ENCODE results near the gene GRB10.

GRB10 gene

DNA sequence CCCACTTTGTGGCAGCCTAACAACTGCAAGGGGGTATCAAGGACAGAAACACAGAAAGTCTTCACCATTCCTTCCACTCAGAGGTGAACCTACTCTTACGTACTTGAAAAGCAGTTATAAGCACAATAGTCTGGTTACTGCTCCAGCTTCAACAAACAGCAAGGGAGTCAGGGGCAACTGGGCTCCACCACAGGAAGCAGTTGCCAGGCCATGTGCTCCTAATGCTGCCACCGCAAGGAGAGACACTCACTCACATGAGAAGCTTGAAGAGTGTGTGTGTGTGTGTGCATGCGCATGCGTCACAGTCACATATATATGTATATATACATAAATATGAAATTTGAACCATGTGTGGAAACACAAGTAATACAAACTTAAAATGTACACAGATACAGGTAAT, 65.5 kb downstream of the GRB10 start:
- Mint-ChIP-seq H3K4me3 (no peak overlapping the region), H3K36me3 (ENCODE audit: low read depth) (no peaks in the 10 kb centered on the region), H3K27me3 (no peaks in the 10 kb centered on the region), H3K4me1 (ENCODE audit: low read depth) (no peaks in the 10 kb centered on the region), H3K27ac (no peak overlapping the region), H3K9me3 (no peaks in the 10 kb centered on the region)

- Mint-ChIP-seq H3K4me1 (ENCODE audit: low read depth) (no peaks in the 10 kb centered on the region), H3K9me3 (no peaks in the 10 kb centered on the region), H3K27ac (no peak overlapping the region), H3K27me3 (no peaks in the 10 kb centered on the region), H3K36me3 (ENCODE audit: low read depth) (no peaks in the 10 kb centered on the region), H3K4me3 (no peak overlapping the region)
These were observed 67.8 kb downstream of the GRB10 start for GRCh38 chr7:50714857-50715256.

DNA sequence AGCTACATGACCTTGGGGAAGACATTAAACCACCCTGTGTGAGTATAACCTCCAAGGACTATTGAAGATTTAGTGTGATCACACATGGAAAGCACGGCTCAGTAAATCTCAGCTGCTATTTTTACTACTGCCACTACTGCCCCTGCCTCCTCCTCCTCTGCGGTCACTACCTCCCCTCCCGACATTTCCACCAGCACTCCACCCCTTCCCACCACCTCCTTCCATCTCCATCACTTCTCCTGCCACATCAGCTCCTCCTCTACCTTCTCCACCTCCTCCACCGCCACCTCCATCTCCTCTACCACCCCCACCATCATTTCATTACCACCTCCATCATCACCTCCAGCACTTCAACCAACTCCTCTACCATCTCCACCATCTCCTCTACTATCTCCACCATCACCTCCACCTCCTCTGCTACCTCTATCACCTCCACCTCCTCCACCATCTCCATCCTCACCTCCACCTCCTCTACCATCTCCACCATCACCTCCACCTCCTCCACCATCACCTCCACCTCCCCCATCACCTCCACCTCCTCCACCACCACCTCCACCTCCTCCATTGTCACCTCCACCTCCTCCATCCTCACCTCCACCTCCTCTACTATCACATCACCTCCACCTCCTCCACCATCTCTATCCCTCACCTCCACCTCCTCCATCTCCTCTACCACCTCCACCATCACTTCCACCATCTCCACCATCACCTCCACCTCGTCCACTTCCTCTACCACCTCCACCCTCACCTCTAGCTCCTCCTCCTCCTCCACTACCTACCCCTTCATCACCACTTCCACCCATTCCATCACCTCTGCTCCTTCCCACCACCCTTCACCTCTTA, 69.4 kb downstream of the GRB10 start:
- Mint-ChIP-seq H3K9me3 (no peaks in the 10 kb centered on the region), H3K27me3 (no peaks in the 10 kb centered on the region), H3K36me3 (ENCODE audit: low read depth) (no peaks in the 10 kb centered on the region), H3K4me1 (ENCODE audit: low read depth) (no peaks in the 10 kb centered on the region), H3K27ac (no peak overlapping the region), H3K4me3 (no peak overlapping the region)

GRCh38 chr7:50712252-50713122, 70.2 kb downstream of the GRB10 start:
- Mint-ChIP-seq H3K9me3 (no peaks in the 10 kb centered on the region), H3K36me3 (ENCODE audit: low read depth) (no peaks in the 10 kb centered on the region), H3K4me3 (no peak overlapping the region), H3K4me1 (ENCODE audit: low read depth) (no peaks in the 10 kb centered on the region), H3K27me3 (no peaks in the 10 kb centered on the region), H3K27ac (no peak overlapping the region)

DNA sequence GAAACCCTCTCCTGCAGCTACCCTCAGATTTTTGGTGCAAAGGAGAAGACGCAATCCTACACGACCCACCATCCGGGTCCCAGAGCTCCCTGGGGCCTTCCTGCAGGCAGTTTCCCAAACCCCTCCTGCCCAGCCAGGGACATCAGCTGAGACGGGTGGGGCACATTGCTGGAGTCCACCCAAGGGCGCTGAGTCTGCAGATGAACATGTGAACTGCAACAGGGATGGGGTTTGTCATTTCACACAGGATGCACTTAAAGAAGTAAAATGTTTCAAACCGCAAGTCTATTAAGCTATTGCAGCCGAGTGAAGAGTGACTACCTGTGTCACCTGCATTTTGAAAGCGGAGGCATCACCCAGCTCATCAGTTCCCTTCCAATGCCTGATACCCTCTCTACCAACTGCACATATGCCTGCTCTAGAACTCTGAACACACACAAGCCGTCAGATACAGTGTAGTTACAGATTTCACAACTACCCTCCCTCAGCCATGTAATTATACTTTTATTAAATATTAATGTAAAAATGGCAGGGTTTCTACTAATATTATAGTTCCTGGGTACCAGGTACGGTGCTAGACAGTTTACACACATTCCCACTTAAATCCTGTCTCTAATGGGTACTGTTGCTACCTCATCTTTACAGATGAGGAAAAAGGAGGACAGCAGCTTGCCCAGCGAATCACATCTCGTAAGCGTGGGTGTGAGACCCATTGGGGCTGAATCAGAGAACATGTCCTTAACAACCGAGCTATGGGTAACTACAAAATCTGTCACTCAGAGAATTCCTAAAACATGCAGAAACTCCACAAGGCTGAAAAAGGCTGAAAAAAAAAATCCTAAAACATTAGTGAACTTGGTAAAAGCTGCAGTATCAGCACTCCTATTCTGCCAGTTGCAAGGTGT, 71.2 kb downstream of the GRB10 start:
- Mint-ChIP-seq H3K4me3 (no peak overlapping the region), H3K4me1 (ENCODE audit: low read depth) (no peaks in the 10 kb centered on the region), H3K9me3 (no peaks in the 10 kb centered on the region)

GRCh38 chr7:50710441-50711154, 72.1 kb downstream of the GRB10 start:
- H3K4me1 Mint-ChIP-seq (ENCODE audit: low read depth): no peaks in the 10 kb centered on the region
- H3K4me3 Mint-ChIP-seq: no peak overlapping the region
- H3K36me3 Mint-ChIP-seq (ENCODE audit: low read depth): no peaks in the 10 kb centered on the region
- H3K27me3 Mint-ChIP-seq: no peaks in the 10 kb centered on the region
- no peaks in the 10 kb centered on the region for H3K9me3 Mint-ChIP-seq
- H3K27ac Mint-ChIP-seq: no peak overlapping the region

More for the DNA sequence above, 71.2 kb downstream of the GRB10 start:
- Mint-ChIP-seq H3K36me3 (ENCODE audit: low read depth) (no peaks in the 10 kb centered on the region), H3K27me3 (no peaks in the 10 kb centered on the region), H3K27ac (no peak overlapping the region)

DNA sequence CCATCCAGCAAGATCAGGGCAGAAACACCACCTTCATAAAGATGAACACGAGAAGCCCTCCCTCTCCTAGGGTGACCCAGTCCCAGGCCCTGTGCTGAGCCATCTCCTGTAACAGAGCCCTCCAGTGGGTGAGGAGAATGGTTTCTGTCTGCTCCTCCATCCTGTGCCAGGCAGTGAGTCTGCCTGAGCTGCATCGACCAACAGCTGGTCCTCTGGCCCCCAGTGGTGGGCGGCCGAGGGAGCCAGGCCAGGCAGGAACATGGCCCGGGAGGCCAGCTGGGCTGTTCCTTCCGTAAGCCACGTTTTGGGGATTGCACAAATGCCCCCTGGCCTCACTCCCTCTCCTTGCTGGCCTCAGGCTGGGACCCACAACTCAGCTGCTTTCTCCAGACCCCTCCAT, 73.5 kb downstream of the GRB10 start:
- Mint-ChIP-seq H3K27ac (no peak overlapping the region), H3K4me1 (ENCODE audit: low read depth) (no peaks in the 10 kb centered on the region), H3K4me3 (no peak overlapping the region), H3K27me3 (no peaks in the 10 kb centered on the region), H3K9me3 (no peaks in the 10 kb centered on the region), H3K36me3 (ENCODE audit: low read depth) (no peaks in the 10 kb centered on the region)

- Mint-ChIP-seq H3K27ac (no peak overlapping the region), H3K4me3 (no peak overlapping the region), H3K36me3 (ENCODE audit: low read depth) (no peaks in the 10 kb centered on the region), H3K9me3 (no peaks in the 10 kb centered on the region), H3K27me3 (no peaks in the 10 kb centered on the region), H3K4me1 (ENCODE audit: low read depth) (no peaks in the 10 kb centered on the region)
These were observed 75.3 kb downstream of the GRB10 start for GRCh38 chr7:50707236-50708006.

GRCh38 chr7:50706469-50706937, 76.2 kb downstream of the GRB10 start:
- Mint-ChIP-seq H3K36me3 (ENCODE audit: low read depth) (no peaks in the 10 kb centered on the region), H3K4me1 (ENCODE audit: low read depth) (no peaks in the 10 kb centered on the region), H3K27ac (no peak overlapping the region), H3K27me3 (no peaks in the 10 kb centered on the region), H3K4me3 (no peak overlapping the region), H3K9me3 (no peaks in the 10 kb centered on the region)

- Mint-ChIP-seq H3K9me3 (no peaks in the 10 kb centered on the region), H3K27ac (no peak overlapping the region), H3K36me3 (ENCODE audit: low read depth) (no peaks in the 10 kb centered on the region), H3K4me1 (ENCODE audit: low read depth) (peaks cover 3% of the 10 kb centered on the region), H3K27me3 (no peaks in the 10 kb centered on the region), H3K4me3 (no peak overlapping the region)
These were observed 77.9 kb downstream of the GRB10 start for GRCh38 chr7:50704844-50705243.

GRCh38 chr7:50703654-50704053, 79.0 kb downstream of the GRB10 start:
- no peak overlapping the region for H3K4me3 Mint-ChIP-seq
- H3K9me3 Mint-ChIP-seq: no peaks in the 10 kb centered on the region
- H3K4me1 Mint-ChIP-seq (ENCODE audit: low read depth): peaks cover 3% of the 10 kb centered on the region
- no peaks in the 10 kb centered on the region for H3K36me3 Mint-ChIP-seq (ENCODE audit: low read depth)
- no peaks in the 10 kb centered on the region for H3K27me3 Mint-ChIP-seq
- H3K27ac Mint-ChIP-seq: no peak overlapping the region

DNA sequence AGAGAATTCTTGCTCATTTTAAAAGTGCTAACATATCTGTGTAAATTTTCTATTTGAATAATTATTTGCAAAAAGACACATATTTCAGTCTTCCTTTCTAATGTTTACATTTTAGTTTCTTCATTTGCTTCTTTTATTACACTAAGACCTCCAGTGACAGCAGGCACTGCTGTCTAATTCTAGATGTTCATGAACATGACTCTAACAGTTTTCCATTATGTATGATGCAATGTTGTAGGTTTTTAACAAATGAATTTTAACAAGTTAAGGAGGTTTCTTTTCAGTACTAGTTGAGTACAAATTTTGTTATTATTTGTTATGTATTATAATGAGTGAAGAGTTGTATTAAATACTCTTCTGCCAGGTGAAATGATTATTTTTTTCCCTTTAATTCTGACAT, 83.6 kb downstream of the GRB10 start:
- no peak overlapping the region for H3K27ac Mint-ChIP-seq
- no peaks in the 10 kb centered on the region for H3K27me3 Mint-ChIP-seq
- peaks cover 3% of the 10 kb centered on the region for H3K4me1 Mint-ChIP-seq (ENCODE audit: low read depth)
- no peak overlapping the region for H3K4me3 Mint-ChIP-seq
- no peaks in the 10 kb centered on the region for H3K9me3 Mint-ChIP-seq
- no peaks in the 10 kb centered on the region for H3K36me3 Mint-ChIP-seq (ENCODE audit: low read depth)

DNA sequence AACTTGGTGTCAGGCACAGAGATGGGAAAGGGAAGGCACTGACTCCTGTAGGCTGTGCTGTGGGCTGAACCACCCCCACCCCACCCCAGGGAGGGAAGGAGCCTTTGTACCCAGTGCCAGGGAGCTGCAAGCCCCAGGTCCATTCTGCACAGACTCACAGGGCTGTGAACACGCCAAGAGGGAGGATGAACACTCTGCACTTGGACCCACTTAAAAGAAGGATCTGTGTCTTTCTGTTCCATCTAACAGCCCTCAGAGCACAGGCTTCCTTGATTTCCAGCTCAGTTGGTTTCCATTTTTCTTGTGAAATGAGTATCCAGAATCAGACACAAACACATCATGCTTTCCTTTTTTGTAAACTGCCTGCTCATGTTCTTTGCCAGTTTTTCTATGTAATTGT, 84.9 kb downstream of the GRB10 start:
- no peak overlapping the region for H3K27ac Mint-ChIP-seq
- no peaks in the 10 kb centered on the region for H3K9me3 Mint-ChIP-seq
- H3K36me3 Mint-ChIP-seq (ENCODE audit: low read depth): no peaks in the 10 kb centered on the region
- no peak overlapping the region for H3K4me3 Mint-ChIP-seq
- H3K4me1 Mint-ChIP-seq (ENCODE audit: low read depth): peaks cover 3% of the 10 kb centered on the region
- no peaks in the 10 kb centered on the region for H3K27me3 Mint-ChIP-seq

Data from stimulated activated naive CD8-positive, alpha-beta T cell treated with anti-CD3 and anti-CD28 coated beads, Interleukin-15, Interleukin-2, amounts not matched to agents 100 ng/mL and 50 ng/mL, for 24 hours (primary cell).